DOHH2 (cell line): ENCODE data around the gene NAP1L4.
A peak's percentile ranks its signal among the peaks of the same experiment; 100 is the strongest.

Experiments used
- H3F3A ChIP-seq: fragments of 200-600 bp; sonication (generic), shearing (Covaris generic); 2 replicates; pipeline ENCODE4 v1.6.0; 2016; ENCODE audit warnings: antibody characterized with exemption, mild to moderate bottlenecking; ENCODE audit not compliant: control insufficient read depth, insufficient read depth
- H3K27ac ChIP-seq: fragments of 200-600 bp; sonication (generic); 2 replicates; pipeline ENCODE4 v1.5.1; 2014; ENCODE audit warnings: low read depth, mild to moderate bottlenecking, low read length, moderate library complexity
- H3K27me3 ChIP-seq: fragments of 200-600 bp; sonication (generic); 2 replicates; pipeline ENCODE4 v1.6.1; 2014; ENCODE audit warnings: mild to moderate bottlenecking, low read length, mixed read lengths; ENCODE audit not compliant: control insufficient read depth
- H3K36me3 ChIP-seq: fragments of 200-600 bp; sonication (generic); 2 replicates; pipeline ENCODE4 v1.6.1; 2014; ENCODE audit warnings: mild to moderate bottlenecking, low read length, moderate library complexity, mixed read lengths; ENCODE audit not compliant: control insufficient read depth
- H3K4me1 ChIP-seq: fragments of 200-600 bp; sonication (generic); 2 replicates; pipeline ENCODE4 v1.6.1; 2014; ENCODE audit warnings: mild to moderate bottlenecking, low read length, mixed read lengths; ENCODE audit not compliant: control insufficient read depth
- H3K4me2 ChIP-seq: fragments of 200-600 bp; sonication (generic); 2 replicates; pipeline ENCODE4 v1.6.0; 2014; ENCODE audit warnings: mild to moderate bottlenecking, low read length, moderate library complexity
- H3K4me3 ChIP-seq: fragments of 200-600 bp; sonication (generic); 2 replicates; pipeline ENCODE4 v1.5.1; 2014; ENCODE audit warnings: mild to moderate bottlenecking, low read length, mixed read lengths
- H3K79me2 ChIP-seq: fragments of 200-600 bp; sonication (generic); 2 replicates; pipeline ENCODE4 v1.6.1; 2014; ENCODE audit warnings: mild to moderate bottlenecking, low read length, mixed read lengths; ENCODE audit not compliant: control insufficient read depth
- H3K9me2 ChIP-seq: fragments of 200-600 bp; sonication (generic); replicated peaks from 2 replicates; pipeline ENCODE4 v1.6.1; 2014; ENCODE audit warnings: mild to moderate bottlenecking, low read length, mixed read lengths; ENCODE audit not compliant: control insufficient read depth
- H3K9me3 ChIP-seq: fragments of 200-600 bp; sonication (generic); 2 replicates; pipeline ENCODE4 v1.6.1; 2014; ENCODE audit warnings: antibody characterized with exemption, low read length, mixed read lengths; ENCODE audit not compliant: control insufficient read depth, insufficient read depth
- H4K20me1 ChIP-seq: fragments of 200-600 bp; sonication (generic); 2 replicates; pipeline ENCODE4 v1.6.0; 2014; ENCODE audit warnings: low read depth, mild to moderate bottlenecking, antibody characterized with exemption, low read length, moderate library complexity; ENCODE audit not compliant: control insufficient read depth, insufficient read depth
- CTCF ChIP-seq: fragments of 200-600 bp; sonication (generic); IDR thresholded peaks from one replicate; pipeline ENCODE4 v1.5.1; 2014; ENCODE audit warnings: antibody characterized with exemption, mild to moderate bottlenecking, low read depth, low read length; ENCODE audit not compliant: poor library complexity, severe bottlenecking
- EZH2phosphoT487 ChIP-seq: fragments of 200-600 bp; sonication (generic); IDR thresholded peaks from 2 replicates; pipeline ENCODE4 v1.6.1; 2017; ENCODE audit warnings: borderline replicate concordance, mild to moderate bottlenecking, antibody characterized with exemption, low read length, moderate library complexity, mixed read lengths

The NAP1L4 gene

DNA sequence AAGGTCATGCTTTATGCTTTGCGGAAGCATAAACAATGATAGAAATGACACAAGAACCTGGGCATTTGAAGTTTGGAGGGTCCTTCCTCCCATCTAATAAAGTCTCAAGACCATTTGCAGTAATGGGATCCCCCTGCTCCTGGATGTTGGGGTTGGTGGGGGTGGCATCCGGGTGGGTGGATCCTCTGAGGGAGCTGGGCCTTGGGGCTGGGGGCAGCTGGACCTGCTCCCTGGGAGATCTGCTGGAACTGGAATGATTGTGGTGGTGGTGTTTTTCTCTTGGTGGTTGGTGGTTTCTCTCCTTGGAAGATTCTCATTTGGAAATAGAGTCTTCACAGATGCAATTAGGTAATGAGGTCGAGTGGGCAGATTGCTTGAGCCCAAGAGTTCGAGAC lies 2.2 kb upstream of the NAP1L4 start:
- Histone ChIP-seq H3K9me2 (no peaks in the 10 kb centered on the region), H3K4me1 (peaks cover 27% of the 10 kb centered on the region), H3K4me3 (peak overlapping the region; percentile 37; the same call in 1 of the 2 replicates), H3F3A (peaks cover 3% of the 10 kb centered on the region; the same call in 1 of the 2 replicates), H3K4me2 (peak overlapping the region; percentile 53), H3K27me3 (no peaks in the 10 kb centered on the region), H3K9me3 (no peaks in the 10 kb centered on the region), H4K20me1 (peaks cover 12% of the 10 kb centered on the region; the same call in 1 of the 2 replicates), H3K36me3 (peaks cover 23% of the 10 kb centered on the region), H3K79me2 (peaks cover 30% of the 10 kb centered on the region), H3K27ac (peak overlapping the region; percentile 75)
- no peak for TF ChIP-seq CTCF
- TF ChIP-seq EZH2phosphoT487: no peak

- Histone ChIP-seq H3K4me1 (peaks cover 41% of the 10 kb centered on the region), H3K9me3 (no peaks in the 10 kb centered on the region), H3K36me3 (peaks cover 37% of the 10 kb centered on the region), H4K20me1 (peaks cover 26% of the 10 kb centered on the region), H3K27me3 (no peaks in the 10 kb centered on the region), H3K9me2 (no peaks in the 10 kb centered on the region), H3K4me2 (peak overlapping the region; percentile 90), H3K27ac (peak overlapping the region; percentile 75), H3K4me3 (peak overlapping the region; percentile 87), H3F3A (peaks cover 3% of the 10 kb centered on the region; the same call in 1 of the 2 replicates), H3K79me2 (peaks cover 44% of the 10 kb centered on the region)
- no peak for TF ChIP-seq CTCF
- no peak for TF ChIP-seq EZH2phosphoT487
These were observed 832 bp upstream of the NAP1L4 start for GRCh38 chr11:2992997-2993325.

GRCh38 chr11:2991452-2992233 lies 486 bp downstream of the NAP1L4 start:
- Histone ChIP-seq H3K4me3 (peak overlapping the region; percentile 87), H3K9me3 (no peaks in the 10 kb centered on the region), H3K9me2 (no peaks in the 10 kb centered on the region), H3K27me3 (no peaks in the 10 kb centered on the region), H3K36me3 (peaks cover 50% of the 10 kb centered on the region), H4K20me1 (peaks cover 37% of the 10 kb centered on the region), H3K4me2 (peak overlapping the region; percentile 77), H3K4me1 (peaks cover 51% of the 10 kb centered on the region), H3K79me2 (peaks cover 57% of the 10 kb centered on the region), H3K27ac (peak overlapping the region; percentile 45), H3F3A (peaks cover 3% of the 10 kb centered on the region; the same call in 1 of the 2 replicates)
- TF ChIP-seq EZH2phosphoT487 (no peak), CTCF (no peak)
